ENCODE results near the gene FOXI2.

The FOXI2 gene

DNA sequence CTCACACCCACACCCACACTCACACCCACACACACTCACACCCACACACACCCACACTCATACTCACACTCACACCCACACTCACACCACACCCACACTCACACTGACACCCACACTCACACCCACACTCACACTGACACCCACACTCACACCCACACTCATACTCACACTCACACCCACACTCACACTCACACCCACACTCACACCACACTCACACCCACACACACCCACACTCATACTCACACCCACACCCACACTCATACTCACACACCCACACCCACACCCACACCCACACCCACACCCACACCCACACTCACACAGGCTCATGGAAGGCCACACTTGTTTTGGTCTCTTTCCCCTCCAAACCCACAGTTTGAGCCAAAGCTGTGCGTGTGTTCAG is 2.9 kb downstream of the FOXI2 start:
- Histone ChIP-seq H3K27me3 (ENCODE audit: control insufficient read depth, low read length) (no peaks in the 10 kb centered on the region), H3K4me1 (ENCODE audit: control insufficient read depth, low read length) (no peaks in the 10 kb centered on the region), H3K36me3 (ENCODE audit: control insufficient read depth, low read length) (no peaks in the 10 kb centered on the region), H3K79me2 (ENCODE audit: control insufficient read depth, low read length) (no peaks in the 10 kb centered on the region), H3F3A (ENCODE audit: control insufficient read depth, insufficient read depth) (no peaks in the 10 kb centered on the region), H3K27ac (ENCODE audit: low read depth, low read length) (no peak overlapping the region), H3K9me3 (ENCODE audit: control insufficient read depth, insufficient read depth, low read length) (no peaks in the 10 kb centered on the region; the same call in 1 of the 2 replicates), H4K20me1 (ENCODE audit: control insufficient read depth, insufficient read depth, low read depth, low read length) (no peaks in the 10 kb centered on the region), H3K9me2 (replicated peaks; ENCODE audit: control insufficient read depth, low read length) (no peaks in the 10 kb centered on the region), H3K4me3 (ENCODE audit: low read length) (no peak overlapping the region), H3K4me2 (ENCODE audit: low read length) (no peak overlapping the region)
- no peak for TF ChIP-seq EZH2phosphoT487 (IDR thresholded peaks at IDR 0.05; ENCODE audit: borderline replicate concordance, low read length)
- TF ChIP-seq, protein P1, sequence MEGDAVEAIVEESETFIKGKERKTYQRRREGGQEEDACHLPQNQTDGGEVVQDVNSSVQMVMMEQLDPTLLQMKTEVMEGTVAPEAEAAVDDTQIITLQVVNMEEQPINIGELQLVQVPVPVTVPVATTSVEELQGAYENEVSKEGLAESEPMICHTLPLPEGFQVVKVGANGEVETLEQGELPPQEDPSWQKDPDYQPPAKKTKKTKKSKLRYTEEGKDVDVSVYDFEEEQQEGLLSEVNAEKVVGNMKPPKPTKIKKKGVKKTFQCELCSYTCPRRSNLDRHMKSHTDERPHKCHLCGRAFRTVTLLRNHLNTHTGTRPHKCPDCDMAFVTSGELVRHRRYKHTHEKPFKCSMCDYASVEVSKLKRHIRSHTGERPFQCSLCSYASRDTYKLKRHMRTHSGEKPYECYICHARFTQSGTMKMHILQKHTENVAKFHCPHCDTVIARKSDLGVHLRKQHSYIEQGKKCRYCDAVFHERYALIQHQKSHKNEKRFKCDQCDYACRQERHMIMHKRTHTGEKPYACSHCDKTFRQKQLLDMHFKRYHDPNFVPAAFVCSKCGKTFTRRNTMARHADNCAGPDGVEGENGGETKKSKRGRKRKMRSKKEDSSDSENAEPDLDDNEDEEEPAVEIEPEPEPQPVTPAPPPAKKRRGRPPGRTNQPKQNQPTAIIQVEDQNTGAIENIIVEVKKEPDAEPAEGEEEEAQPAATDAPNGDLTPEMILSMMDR (IDR thresholded peaks at IDR 0.05; ENCODE audit: low read depth, low read length, poor library complexity, severe bottlenecking) = no peak

DNA sequence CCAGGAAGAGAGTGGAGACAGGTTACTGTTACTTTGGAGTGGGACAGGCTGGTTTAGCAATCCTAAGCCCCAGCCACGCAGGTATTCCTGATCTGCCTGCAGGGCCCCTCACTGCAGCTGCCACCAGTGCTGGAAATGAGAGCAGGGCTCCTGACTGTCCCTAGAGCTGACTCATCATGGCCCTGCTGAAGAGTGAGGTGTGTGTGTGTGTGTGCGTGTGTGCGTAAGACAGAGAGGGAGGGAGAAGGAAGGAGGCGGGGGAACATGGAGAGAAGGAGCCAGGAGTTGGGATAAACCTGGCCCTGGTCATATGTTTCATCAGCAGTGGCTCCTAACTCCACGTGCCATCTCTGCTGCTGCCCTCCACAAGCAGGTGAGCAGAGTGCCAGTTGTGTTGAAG is 3.6 kb downstream of the FOXI2 start:
- H4K20me1 ChIP-seq (ENCODE audit: control insufficient read depth, insufficient read depth, low read depth, low read length) = no peaks in the 10 kb centered on the region
- H3K27ac ChIP-seq (ENCODE audit: low read depth, low read length) = no peak overlapping the region
- no peaks in the 10 kb centered on the region for H3K4me1 ChIP-seq (ENCODE audit: control insufficient read depth, low read length)
- no peak overlapping the region for H3K4me2 ChIP-seq (ENCODE audit: low read length)
- H3K36me3 ChIP-seq (ENCODE audit: control insufficient read depth, low read length) = no peaks in the 10 kb centered on the region
- no peaks in the 10 kb centered on the region for H3K9me2 ChIP-seq (replicated peaks; ENCODE audit: control insufficient read depth, low read length)
- no peaks in the 10 kb centered on the region for H3F3A ChIP-seq (ENCODE audit: control insufficient read depth, insufficient read depth)
- TF ChIP-seq, protein P1 (IDR thresholded peaks at IDR 0.05; ENCODE audit: low read depth, low read length, poor library complexity, severe bottlenecking) = no peak
- no peak overlapping the region for H3K4me3 ChIP-seq (ENCODE audit: low read length)
- H3K27me3 ChIP-seq (ENCODE audit: control insufficient read depth, low read length) = no peaks in the 10 kb centered on the region
- no peaks in the 10 kb centered on the region for H3K79me2 ChIP-seq (ENCODE audit: control insufficient read depth, low read length)
- no peaks in the 10 kb centered on the region; the same call in 1 of the 2 replicates for H3K9me3 ChIP-seq (ENCODE audit: control insufficient read depth, insufficient read depth, low read length)

DNA sequence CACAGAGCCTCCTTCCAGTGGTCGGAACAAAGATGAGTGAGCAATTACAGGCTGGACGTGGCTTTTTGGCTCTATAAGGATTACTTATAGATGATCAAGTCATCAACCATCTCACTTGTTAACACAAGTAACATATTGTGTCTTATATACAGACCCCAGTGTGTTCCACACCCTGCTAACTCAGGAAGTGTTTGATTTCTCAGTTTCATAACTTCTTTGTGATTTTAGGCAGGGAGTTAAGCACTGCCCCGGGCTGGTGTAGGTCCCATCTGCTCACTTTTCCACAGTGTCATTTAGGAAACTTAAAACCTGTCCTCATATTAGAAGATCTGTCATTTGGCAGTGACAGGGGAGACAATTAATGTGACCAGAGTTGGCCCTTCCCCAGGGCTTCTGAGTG is 6.2 kb downstream of the FOXI2 start:
- no peaks in the 10 kb centered on the region for H3K79me2 ChIP-seq (ENCODE audit: control insufficient read depth, low read length)
- H4K20me1 ChIP-seq (ENCODE audit: control insufficient read depth, insufficient read depth, low read depth, low read length) = no peaks in the 10 kb centered on the region
- H3K4me1 ChIP-seq (ENCODE audit: control insufficient read depth, low read length) = no peaks in the 10 kb centered on the region
- H3K36me3 ChIP-seq (ENCODE audit: control insufficient read depth, low read length) = no peaks in the 10 kb centered on the region
- no peaks in the 10 kb centered on the region for H3K27me3 ChIP-seq (ENCODE audit: control insufficient read depth, low read length)
- no peaks in the 10 kb centered on the region for H3F3A ChIP-seq (ENCODE audit: control insufficient read depth, insufficient read depth)
- H3K27ac ChIP-seq (ENCODE audit: low read depth, low read length) = no peak overlapping the region
- no peaks in the 10 kb centered on the region; the same call in 1 of the 2 replicates for H3K9me3 ChIP-seq (ENCODE audit: control insufficient read depth, insufficient read depth, low read length)
- H3K9me2 ChIP-seq (replicated peaks; ENCODE audit: control insufficient read depth, low read length) = no peaks in the 10 kb centered on the region
- H3K4me3 ChIP-seq (ENCODE audit: low read length) = no peak overlapping the region
- TF ChIP-seq, protein P1 (IDR thresholded peaks at IDR 0.05; ENCODE audit: low read depth, low read length, poor library complexity, severe bottlenecking) = no peak
- no peak for TF ChIP-seq EZH2phosphoT487 (IDR thresholded peaks at IDR 0.05; ENCODE audit: borderline replicate concordance, low read length)
- no peak overlapping the region for H3K4me2 ChIP-seq (ENCODE audit: low read length)

DNA sequence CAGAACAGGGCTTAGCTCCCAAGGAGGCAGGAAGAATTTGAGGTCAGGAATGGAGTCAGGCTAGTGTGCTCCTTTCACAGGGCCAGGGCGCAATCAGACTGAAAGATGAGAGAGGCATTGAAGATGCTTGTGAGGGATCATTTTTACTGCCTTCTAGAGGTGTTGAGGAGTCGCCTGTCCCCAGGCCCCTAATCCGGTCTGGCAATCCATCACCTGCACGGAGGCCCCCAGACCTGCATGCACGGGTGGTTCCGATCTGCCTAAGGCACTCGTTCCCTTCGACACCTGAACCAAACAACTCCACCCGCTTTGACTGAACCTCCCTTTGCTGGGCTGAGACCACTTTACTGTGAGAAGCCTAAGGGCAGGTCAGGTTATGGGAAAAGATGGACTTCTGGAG is 8.0 kb downstream of the FOXI2 start:
- no peaks in the 10 kb centered on the region for H3K9me3 ChIP-seq (ENCODE audit: control insufficient read depth, insufficient read depth, low read length)
- H3K9me2 ChIP-seq (replicated peaks; ENCODE audit: control insufficient read depth, low read length) = no peaks in the 10 kb centered on the region
- no peak overlapping the region for H3K4me3 ChIP-seq (ENCODE audit: low read length)
- H3F3A ChIP-seq (ENCODE audit: control insufficient read depth, insufficient read depth) = no peaks in the 10 kb centered on the region
- H3K27ac ChIP-seq (ENCODE audit: low read depth, low read length) = no peak overlapping the region
- H3K79me2 ChIP-seq (ENCODE audit: control insufficient read depth, low read length) = no peaks in the 10 kb centered on the region
- TF ChIP-seq, protein P1 (IDR thresholded peaks at IDR 0.05; ENCODE audit: low read depth, low read length, poor library complexity, severe bottlenecking) = no peak
- TF ChIP-seq EZH2phosphoT487 (IDR thresholded peaks at IDR 0.05; ENCODE audit: borderline replicate concordance, low read length) = no peak
- H4K20me1 ChIP-seq (ENCODE audit: control insufficient read depth, insufficient read depth, low read depth, low read length) = no peaks in the 10 kb centered on the region
- no peaks in the 10 kb centered on the region for H3K4me1 ChIP-seq (ENCODE audit: control insufficient read depth, low read length)
- H3K27me3 ChIP-seq (ENCODE audit: control insufficient read depth, low read length) = no peaks in the 10 kb centered on the region
- H3K36me3 ChIP-seq (ENCODE audit: control insufficient read depth, low read length) = no peaks in the 10 kb centered on the region
- no peak overlapping the region for H3K4me2 ChIP-seq (ENCODE audit: low read length)
